GM12878 (cell line): ENCODE results near the gene SPIN1. TPM values are rescaled to one million over a fixed set of nuclear protein-coding genes. Genes with fewer than 3 reads are reported as not detected.

Source experiments
- ATAC-seq: fragments of 200-7000 bp; cut with Tn5 transposase; 3 replicates; pipeline ENCODE4 v1.9.1; 2020; ENCODE audit warnings: mild to moderate bottlenecking, moderate library complexity
- BruUV-seq: library from RNA; stranded (reverse); fragments of 400-500 nt; replicated peaks from 2 replicates; lab custom pipeline; 2021; lab: Mats Ljungman, UMichigan
- CTCF ChIA-PET: fragments of 300-600 bp; sonication (Branson Sonifier 250); formaldehyde crosslinking; extraction: SDS; loops from one replicate; lab custom pipeline; 2021; ENCODE audit warnings: inconsistent platforms; lab: Yijun Ruan, JAX
- POLR2A ChIA-PET: fragments of 350-600 bp; formaldehyde crosslinking; extraction: SDS; loops from one replicate; lab custom pipeline; 2021; ENCODE audit warnings: inconsistent platforms; lab: Charles Lee
- RAD21 ChIA-PET: fragments of 300-600 bp; sonication (Branson Sonifier 250); formaldehyde crosslinking; loops from one replicate; lab custom pipeline; 2023; ENCODE audit warnings: antibody characterized with exemption; ENCODE audit not compliant: unreplicated experiment; lab: Charles Lee
- SMC1A ChIA-PET: fragments of 300-600 bp; sonication (Branson Sonifier 250); formaldehyde crosslinking; loops from one replicate; lab custom pipeline; 2023; ENCODE audit not compliant: unreplicated experiment, uncharacterized antibody; lab: Charles Lee
- DNase-seq: peaks from one replicate; pipeline ENCODE4 v3.0.0-alpha.2; 2011; ENCODE audit warnings: low read depth, low spot score
- FAIRE-seq: peaks from 3 replicates; lab custom pipeline; 2011; peaks lifted over from hg19 to GRCh38; lab: Jason Lieb, UNC
- H2AFZ ChIP-seq: 2 replicates; pipeline ENCODE4 v1.6.0; 2011; ENCODE audit warnings: low read depth, low read length, control low read depth; ENCODE audit not compliant: control insufficient read depth
- H3K27ac ChIP-seq: 2 replicates; pipeline ENCODE4 v1.5.1; 2011; ENCODE audit warnings: control low read depth; ENCODE audit not compliant: control insufficient read depth, insufficient read depth
- H3K27me3 ChIP-seq, 2 experiments: replicated peaks in 1 of 2; 2 replicates each; pipeline versions ENCODE4 v1.6.0 to v1.6.1; 2011; ENCODE audit warnings: low read length in 1 of 2; ENCODE audit not compliant: control insufficient read depth in 2 of 2, insufficient read depth in 2 of 2
- H3K36me3 ChIP-seq, 2 experiments: 2 replicates each; pipeline ENCODE4 v1.5.1; 2011; ENCODE audit warnings: low read length in 1 of 2; ENCODE audit not compliant: control insufficient read depth in 2 of 2, insufficient read depth in 2 of 2
- H3K4me1 ChIP-seq: 2 replicates; pipeline ENCODE4 v1.6.1; 2011; ENCODE audit warnings: mild to moderate bottlenecking, low read length, moderate library complexity, mixed read lengths; ENCODE audit not compliant: control insufficient read depth, insufficient read depth
- H3K4me2 ChIP-seq: 2 replicates; pipeline ENCODE4 v1.6.0; 2011; ENCODE audit warnings: control low read depth; ENCODE audit not compliant: control insufficient read depth, insufficient read depth
- H3K4me3 ChIP-seq: fragments of 200-600 bp; sonication (generic); 2 replicates; pipeline ENCODE4 v1.5.1; 2016
- H3K79me2 ChIP-seq: 2 replicates; pipeline ENCODE4 v1.6.0; 2011; ENCODE audit warnings: low read length; ENCODE audit not compliant: control insufficient read depth, insufficient read depth
- H3K9ac ChIP-seq: 2 replicates; pipeline ENCODE4 v1.8.0; 2011; ENCODE audit warnings: low read length, control low read depth, mixed read lengths; ENCODE audit not compliant: control insufficient read depth, insufficient read depth
- H3K9me3 ChIP-seq: replicated peaks from 3 replicates; pipeline ENCODE4 v1.5.1; 2011; ENCODE audit warnings: mild to moderate bottlenecking, low read length; ENCODE audit not compliant: control insufficient read depth, insufficient read depth
- H4K20me1 ChIP-seq: 2 replicates; pipeline ENCODE4 v1.6.0; 2011; ENCODE audit not compliant: control insufficient read depth, insufficient read depth
- FOXK2 ChIP-seq: fragments of 450-650 bp; IDR thresholded peaks from 2 replicates; pipeline ENCODE4 v1.6.1; 2017; ENCODE audit warnings: mild to moderate bottlenecking, moderate library complexity
- HDAC2 ChIP-seq: fragments of 200-600 bp; sonication (generic); IDR thresholded peaks from 2 replicates; pipeline ENCODE4 v1.6.1; 2017
- KLF5 ChIP-seq: fragments of 450-650 bp; IDR thresholded peaks from 2 replicates; pipeline ENCODE4 v1.6.1; 2014; ENCODE audit warnings: mild to moderate bottlenecking; ENCODE audit not compliant: partially characterized antibody
- SIX5 ChIP-seq: IDR thresholded peaks from 2 replicates; pipeline ENCODE4 v1.6.1; 2011; ENCODE audit warnings: mild to moderate bottlenecking, low read depth, low read length, moderate library complexity; ENCODE audit not compliant: severe bottlenecking
- TCF7 ChIP-seq: IDR thresholded peaks from 2 replicates; pipeline ENCODE4 v1.6.1; 2014; ENCODE audit warnings: antibody characterized with exemption, borderline replicate concordance
- ZNF217 ChIP-seq: fragments of 450-650 bp; IDR thresholded peaks from 2 replicates; pipeline ENCODE4 v1.6.1; 2017; ENCODE audit warnings: antibody characterized with exemption, mild to moderate bottlenecking
- WGBS: methylation state at CpG from one replicate; pipeline ENCODE4 v1.1.6; 2016; ENCODE audit warnings: low lambda C conversion rate; ENCODE audit not compliant: insufficient replicate concordance, insufficient coverage; ENCODE audit errors: missing lambda C conversion rate; 5-methylcytosine and 5-hydroxymethylcytosine counted together
- in situ Hi-C: fragments of 300-500 bp; cut with MboI; formaldehyde crosslinking; loops from 9 replicates; pipeline ENCODE4 v1.14.3; 2018; ENCODE audit warnings: mixed read lengths
- intact Hi-C: fragments of 100-400 bp; cut with micrococcal nuclease; formaldehyde crosslinking; loops from one replicate; pipeline ENCODE4 v1.14.2; 2022; ENCODE audit not compliant: unreplicated experiment
- polyA plus RNA-seq, 11 experiments: library from polyadenylated mRNA; depleted of rRNA in 4 of 11; unstranded in 6 of 11; stranded (reverse) in 5 of 11; fragments of >200 nt; fragmentation: Nextera tagmentation in 4 of 11; fragmentation: Illumina TruSeq in 1 of 11; extraction: Ambion mirVana in 4 of 11; extraction: Trizol in 1 of 11; gene quantifications; 1 replicate in 1 of 11; 2 replicates in 10 of 11; pipeline versions ENCODE4 v1.2.1 to v1.2.3, GENCODE V29; 2011 to 2016; ENCODE audit warnings: inconsistent platforms in 2 of 11, missing spikeins in 2 of 11, low read depth in 1 of 11
- total RNA-seq, 4 experiments: library from RNA; depleted of rRNA in 3 of 4; stranded (reverse); fragments of >200 nt in 3 of 4; fragmentation: Illumina TruSeq in 1 of 4; extraction: Trizol in 1 of 4; gene quantifications; 2 replicates each; pipeline versions ENCODE4 v1.2.1 to v1.2.3, GENCODE V29; 2013 to 2021
- TF ChIP-seq, protein P1 (sequence below): IDR thresholded peaks from 2 replicates; pipeline ENCODE4 v1.6.1; 2012; ENCODE audit warnings: mild to moderate bottlenecking, low read depth, low read length

Gene SPIN1
- total and polyA plus RNA-seq, 10 of the 15 experiments (the other 5 are each of a cell fraction or from before 2014, with no cell fraction given), result 6.6 to 30.3 (median 17.1) TPM

DNA sequence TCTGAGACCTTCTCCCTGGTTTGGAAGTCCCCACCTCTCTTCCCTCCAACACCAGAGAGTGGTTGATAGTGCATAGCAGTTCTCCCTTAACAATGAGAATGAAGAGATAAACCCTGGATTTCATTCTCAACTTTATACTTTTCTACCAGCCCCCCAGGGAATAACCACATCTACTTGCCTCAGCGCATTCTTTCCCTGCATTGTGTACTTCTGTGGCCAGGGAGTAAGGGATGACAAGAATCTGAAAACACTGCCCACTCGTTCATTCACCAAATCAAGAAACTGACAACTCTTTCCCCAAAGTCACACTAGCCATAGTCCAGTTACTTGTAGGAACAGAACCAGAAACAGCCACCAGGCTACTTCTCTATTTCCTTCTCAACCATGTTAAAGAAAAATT, 46.0 kb upstream of the SPIN1 start:
- intact Hi-C loops (no loop called here), in situ Hi-C loops (no loop called here)
- Histone ChIP-seq H3K27me3 (no peaks in the 10 kb centered on the region), H2AFZ (no peak overlapping the region), H3K9ac (no peak overlapping the region), H3K79me2 (no peaks in the 10 kb centered on the region), H3K27ac (no peak overlapping the region), H3K36me3 (no peaks in the 10 kb centered on the region), H4K20me1 (no peaks in the 10 kb centered on the region), H3K4me3 (no peak overlapping the region), H3K9me3 (no peaks in the 10 kb centered on the region), H3K4me1 (no peaks in the 10 kb centered on the region), H3K4me2 (no peak overlapping the region)
- ChIA-PET RAD21 (no interaction called here), POLR2A (no interaction called here), SMC1A (no interaction called here), CTCF (no interaction called here)
- 0% methylated on average over 2 of the region's 2 CpGs for WGBS
- TF ChIP-seq, protein P1, sequence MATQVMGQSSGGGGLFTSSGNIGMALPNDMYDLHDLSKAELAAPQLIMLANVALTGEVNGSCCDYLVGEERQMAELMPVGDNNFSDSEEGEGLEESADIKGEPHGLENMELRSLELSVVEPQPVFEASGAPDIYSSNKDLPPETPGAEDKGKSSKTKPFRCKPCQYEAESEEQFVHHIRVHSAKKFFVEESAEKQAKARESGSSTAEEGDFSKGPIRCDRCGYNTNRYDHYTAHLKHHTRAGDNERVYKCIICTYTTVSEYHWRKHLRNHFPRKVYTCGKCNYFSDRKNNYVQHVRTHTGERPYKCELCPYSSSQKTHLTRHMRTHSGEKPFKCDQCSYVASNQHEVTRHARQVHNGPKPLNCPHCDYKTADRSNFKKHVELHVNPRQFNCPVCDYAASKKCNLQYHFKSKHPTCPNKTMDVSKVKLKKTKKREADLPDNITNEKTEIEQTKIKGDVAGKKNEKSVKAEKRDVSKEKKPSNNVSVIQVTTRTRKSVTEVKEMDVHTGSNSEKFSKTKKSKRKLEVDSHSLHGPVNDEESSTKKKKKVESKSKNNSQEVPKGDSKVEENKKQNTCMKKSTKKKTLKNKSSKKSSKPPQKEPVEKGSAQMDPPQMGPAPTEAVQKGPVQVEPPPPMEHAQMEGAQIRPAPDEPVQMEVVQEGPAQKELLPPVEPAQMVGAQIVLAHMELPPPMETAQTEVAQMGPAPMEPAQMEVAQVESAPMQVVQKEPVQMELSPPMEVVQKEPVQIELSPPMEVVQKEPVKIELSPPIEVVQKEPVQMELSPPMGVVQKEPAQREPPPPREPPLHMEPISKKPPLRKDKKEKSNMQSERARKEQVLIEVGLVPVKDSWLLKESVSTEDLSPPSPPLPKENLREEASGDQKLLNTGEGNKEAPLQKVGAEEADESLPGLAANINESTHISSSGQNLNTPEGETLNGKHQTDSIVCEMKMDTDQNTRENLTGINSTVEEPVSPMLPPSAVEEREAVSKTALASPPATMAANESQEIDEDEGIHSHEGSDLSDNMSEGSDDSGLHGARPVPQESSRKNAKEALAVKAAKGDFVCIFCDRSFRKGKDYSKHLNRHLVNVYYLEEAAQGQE, result no peak
- TF ChIP-seq TCF7 (no peak), KLF5 (no peak), FOXK2 (no peak), HDAC2 (no peak), ZNF217 (no peak), SIX5 (no peak)
- no TSS peak for BruUV-seq
- DNase-seq (no peak), FAIRE-seq (no peak), ATAC-seq (no peak)
